GM18499 (cell line): ENCODE data around the gene ZNF335.
"Not testable (repeated sequence)": the region's sequence is repeated elsewhere in the genome, so short reads cannot be mapped to it uniquely, and the experiment has no call there.

Experiments
- ATAC-seq: cut with Tn5 transposase; IDR thresholded peaks from one replicate; pipeline ENCODE4 v1.9.1; 2021; ENCODE audit warnings: moderate number of reproducible peaks; ENCODE audit not compliant: insufficient read depth, unreplicated experiment

The ZNF335 gene

GRCh38 chr20:45956326-45956725 is 15.7 kb downstream of the ZNF335 start:
- ATAC-seq, result not testable (repeated sequence)

DNA sequence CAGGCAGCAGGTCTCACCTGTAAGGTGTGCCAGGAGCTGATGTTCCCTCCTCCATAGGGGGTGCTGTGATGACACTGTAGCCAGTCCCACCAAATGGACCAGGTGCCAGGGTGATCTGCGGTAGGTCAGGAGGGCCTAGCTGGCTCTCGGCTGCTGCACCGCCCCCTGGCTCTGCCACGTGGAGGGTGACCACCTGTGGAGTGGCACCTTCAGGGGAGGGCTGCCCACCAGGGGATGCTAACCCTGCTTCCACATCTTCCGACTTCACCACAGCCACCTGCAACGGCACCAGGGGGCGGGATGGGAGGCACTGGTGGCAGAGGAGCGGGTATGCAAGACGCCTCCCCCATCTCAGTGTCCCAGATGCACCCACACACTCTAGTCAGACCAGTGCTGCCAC is 18.3 kb downstream of the ZNF335 start:
- no peak for ATAC-seq

DNA sequence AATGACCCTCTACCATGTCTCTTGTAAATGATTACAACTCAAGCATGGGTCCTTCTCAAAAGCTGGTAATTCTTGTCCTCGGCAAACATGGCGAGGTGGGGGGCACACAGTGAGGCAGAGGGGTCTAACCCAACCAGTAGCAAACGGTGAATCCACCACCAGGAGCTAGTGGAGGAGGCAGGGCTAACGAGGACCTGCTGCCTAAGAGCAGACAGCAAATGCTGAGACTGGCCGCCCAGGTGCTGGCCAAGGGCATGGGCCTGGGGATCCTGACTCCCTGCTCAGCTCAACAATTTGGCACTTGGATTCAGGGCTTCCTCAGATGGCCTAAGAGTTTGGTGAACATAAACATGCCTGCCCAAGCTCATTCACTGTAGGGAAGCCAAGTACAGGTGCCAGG is 19.1 kb downstream of the ZNF335 start:
- no peak for ATAC-seq

DNA sequence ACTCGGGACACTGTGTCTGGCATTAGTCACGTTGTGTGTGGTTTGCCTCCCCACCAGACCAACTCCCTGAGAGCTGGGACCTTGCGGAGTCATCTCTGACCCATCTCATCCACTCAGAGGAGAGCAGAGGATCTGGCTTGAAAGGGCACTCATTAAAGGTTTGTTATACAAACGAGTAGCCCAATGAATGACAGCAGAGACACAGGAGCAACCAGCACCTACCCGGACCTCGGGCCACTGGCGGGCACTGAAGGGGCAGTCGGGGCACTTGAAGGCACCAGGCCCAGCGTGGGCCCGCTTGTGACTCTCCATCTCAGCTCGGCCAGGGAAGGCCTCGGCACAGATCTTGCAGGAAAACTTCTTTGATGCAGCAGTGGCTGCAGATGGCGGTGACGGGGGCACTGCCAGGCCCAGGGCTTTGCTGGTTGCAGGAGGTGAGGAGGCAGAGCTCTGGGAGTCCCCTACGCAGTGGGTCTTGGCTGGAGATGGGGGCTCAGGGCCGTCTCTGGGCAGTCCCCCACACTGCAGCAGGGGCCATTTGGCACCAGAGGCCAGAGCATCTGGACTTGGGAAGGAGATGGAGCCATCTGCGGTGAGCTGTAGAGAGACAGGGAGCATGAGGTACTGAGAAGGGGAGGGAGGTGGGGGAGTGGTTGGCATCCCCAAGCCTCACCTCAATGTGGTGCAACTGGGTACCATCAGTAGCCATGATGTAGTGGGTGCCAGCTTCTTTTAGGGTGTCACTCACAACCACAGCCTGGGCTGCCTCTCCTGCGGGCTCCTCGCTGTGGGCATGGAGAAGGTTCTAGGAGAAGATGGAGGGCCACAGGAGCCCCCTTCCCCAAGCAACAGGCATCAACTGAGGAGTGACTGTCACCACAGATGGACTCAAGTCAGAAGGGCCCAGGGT is 19.8 kb downstream of the ZNF335 start:
- ATAC-seq, result no peak

GRCh38 chr20:45950330-45950646 is 21.7 kb downstream of the ZNF335 start:
- ATAC-seq, result no peak

GRCh38 chr20:45949542-45950329 is 22.3 kb downstream of the ZNF335 start:
- no peak for ATAC-seq

DNA sequence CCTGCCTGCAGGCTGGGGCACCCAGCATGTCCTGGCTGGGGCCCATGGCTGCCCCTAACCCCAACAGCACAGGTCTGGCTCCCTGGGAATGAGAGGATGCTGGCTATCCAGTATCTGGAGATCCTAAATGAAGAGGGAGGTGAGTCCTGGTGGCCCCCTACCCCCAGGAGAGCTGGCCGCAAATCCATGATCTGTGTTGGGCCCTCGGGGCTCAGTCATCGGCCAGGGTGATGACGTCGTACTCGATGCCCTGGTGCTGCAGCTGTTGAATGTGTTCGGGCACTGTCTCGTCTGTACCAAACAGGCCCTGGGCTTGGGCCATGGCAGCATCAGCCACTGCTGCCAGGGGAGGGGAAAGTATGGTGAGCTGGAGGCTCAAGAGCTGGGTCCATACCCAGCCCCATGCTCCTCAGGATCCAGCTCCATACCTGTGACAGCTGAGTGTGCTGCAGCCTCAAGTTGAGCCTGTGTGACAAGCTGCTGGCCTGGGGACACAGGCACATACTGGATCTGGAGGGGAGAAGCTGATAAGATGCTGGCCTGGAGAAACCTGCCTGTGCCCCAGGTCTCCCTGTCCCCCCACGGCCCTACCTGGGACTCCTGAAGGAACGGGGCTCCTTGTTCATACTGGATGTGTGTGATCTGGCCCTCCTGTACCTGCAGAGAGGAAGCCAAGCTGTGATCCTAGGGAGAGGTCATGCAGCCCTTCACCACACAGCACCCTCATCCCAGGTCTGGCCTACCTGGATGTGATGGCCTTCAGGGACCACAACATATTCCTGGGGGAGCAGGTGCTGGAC is 23.1 kb downstream of the ZNF335 start:
- ATAC-seq, result no peak

GRCh38 chr20:45948261-45948733 is 23.7 kb downstream of the ZNF335 start:
- no peak for ATAC-seq

DNA sequence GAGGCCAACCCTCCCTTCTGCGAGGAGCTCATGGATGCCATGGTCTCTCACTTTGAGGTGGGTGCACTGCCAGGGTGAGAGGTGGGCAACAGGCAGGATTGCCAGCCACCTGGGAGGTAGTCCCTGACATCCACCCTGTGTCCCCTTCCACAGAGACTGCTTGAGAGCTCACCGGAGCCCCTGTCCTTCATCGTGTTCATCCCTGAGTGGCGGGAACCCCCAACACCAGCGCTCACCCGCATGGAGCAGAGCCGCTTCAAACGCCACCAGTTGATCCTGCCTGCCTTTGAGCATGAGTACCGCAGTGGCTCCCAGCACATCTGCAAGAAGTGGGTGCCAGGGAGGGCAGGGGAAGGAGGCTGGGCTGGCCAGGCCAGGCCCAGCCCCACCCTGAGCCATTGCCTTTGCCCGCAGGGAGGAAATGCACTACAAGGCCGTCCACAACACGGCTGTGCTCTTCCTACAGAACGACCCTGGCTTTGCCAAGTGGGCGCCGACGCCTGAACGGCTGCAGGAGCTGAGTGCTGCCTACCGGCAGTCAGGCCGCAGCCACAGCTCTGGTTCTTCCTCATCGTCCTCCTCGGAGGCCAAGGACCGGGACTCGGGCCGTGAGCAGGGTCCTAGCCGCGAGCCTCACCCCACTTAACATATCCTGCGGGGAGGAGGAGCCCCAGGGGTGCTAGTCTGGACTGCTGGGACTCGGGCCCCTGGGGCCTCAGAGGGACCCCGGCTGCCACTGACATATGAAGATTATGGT is 24.7 kb downstream of the ZNF335 start:
- no peak for ATAC-seq

DNA sequence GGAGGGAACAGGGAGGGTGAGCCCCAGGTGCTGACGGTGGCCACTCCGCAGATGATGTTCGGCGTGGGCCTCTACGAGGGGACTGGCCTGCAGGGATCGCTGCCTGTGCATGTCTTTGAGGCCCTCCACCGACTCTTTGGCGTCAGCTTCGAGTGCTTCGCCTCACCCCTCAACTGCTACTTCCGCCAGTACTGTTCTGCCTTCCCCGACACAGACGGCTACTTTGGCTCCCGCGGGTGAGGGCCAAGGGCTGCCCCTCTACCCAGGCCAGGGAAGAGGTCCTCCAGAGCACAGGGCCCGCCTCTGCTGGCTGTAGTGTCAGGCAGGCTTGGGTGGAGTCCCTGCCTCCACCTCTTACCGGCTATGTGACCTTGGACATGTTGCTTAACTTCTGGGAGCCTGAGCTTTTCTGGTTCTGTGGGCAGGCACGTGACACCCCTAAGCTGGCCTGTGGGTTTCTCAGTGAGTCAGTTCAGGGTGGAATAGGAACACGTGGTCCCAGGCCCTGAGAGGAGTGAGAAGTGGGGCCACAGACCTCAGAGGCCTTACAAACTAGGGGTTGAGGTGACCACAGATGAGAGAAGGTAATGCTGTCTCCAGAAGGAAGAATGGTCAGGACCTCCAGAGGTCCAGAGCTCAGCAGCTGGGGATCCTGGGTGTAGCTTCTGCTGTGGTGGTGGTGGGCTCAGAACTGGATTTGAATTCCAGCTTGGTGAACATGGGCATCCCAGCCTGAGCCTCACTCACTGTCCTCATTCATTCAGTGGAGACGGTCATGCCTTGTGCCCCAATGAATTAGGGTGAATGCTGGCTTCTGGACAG is 25.6 kb downstream of the ZNF335 start:
- no peak for ATAC-seq

- ATAC-seq, result no peak
Measured at GRCh38 chr20:45945678-45946148, 26.3 kb downstream of the ZNF335 start.

DNA sequence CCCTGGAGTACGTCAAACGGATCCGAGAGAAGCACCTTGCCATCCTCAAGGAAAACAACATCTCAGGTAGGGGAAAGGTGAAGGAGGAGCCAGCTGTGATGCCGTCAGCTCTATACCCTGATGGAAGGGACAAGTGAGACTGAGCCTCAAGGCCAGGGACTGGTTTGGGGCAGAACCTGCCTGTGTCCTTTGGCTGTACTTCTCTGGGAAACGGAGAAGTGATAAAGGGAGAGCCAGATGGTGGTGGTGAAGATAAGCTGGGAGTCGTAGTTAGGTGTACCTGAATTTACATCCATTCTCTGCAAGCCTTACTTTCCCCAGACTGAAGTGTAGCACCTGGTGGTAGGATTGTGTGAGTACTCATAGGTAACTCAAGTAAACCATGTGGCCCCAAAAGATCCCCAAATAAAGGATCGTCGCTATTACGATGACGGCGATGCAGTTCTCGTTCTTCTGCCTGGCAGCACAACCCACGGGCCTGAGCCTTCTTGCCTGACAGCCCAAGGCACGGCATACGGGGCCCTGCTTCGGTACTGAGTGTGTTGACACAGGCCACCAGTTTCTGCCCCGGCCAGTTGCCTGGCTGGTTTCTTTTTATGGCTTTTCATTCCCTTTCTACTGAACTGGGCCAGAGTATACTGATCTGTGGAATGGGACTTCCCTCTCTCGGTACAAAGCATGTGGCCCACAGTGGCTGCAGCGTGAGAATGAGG is 26.9 kb downstream of the ZNF335 start:
- no peak for ATAC-seq

DNA sequence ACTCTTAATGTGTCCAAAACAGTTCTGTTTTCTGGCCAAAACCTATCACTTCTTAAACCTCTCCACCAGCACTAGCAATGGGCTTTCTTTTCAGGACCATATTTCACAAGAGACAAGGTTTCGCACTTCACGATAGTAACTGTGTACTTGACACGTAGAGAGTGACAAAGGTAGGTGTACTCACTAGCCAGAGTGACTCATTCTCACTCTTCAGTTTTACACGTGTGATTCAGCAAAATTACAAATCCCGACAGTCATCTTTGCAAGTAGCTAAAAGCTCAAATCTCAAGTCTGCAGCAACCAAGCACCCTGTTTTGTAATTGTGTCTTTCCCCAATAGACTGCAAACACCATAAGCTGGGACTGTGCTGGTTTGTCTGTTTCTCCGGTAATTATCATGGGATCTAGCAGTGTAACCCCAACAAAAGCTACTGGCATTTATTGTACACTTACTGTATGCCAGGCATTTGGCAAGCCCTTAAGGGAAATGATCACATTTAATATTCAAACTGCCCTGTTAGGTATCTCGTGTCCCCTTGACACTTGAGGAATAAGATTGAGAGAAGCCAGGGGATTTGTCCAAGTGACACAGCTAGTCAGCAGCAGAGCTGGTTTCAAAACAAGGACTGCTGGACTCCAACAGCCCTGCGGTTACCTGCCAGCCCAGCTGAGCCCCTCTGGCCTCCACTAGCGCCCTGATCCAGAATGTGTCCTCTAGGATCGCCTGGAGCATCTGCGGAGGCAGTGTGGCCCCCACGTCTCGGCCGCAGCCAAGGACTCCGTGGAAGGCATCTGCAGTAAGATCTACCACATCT is 27.6 kb downstream of the ZNF335 start:
- no peak for ATAC-seq

DNA sequence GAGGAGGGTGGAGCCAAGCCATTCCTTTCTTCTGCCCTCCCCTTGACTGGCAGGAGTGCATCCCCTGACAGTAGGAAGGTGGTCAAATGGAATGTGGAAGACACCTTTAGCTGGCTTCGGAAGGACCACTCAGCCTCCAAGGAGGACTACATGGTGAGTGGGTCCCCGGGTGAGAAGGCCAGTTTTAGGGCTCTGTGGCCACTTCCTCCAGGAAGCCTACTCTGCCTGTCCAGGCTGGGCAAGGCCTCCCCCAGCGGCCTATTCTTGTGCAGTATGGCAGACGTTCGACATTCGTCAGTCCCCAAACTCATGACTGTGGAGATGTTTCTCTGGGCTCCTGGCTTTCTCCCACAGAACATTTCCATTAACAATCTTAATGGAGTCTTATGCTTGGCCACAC is 28.4 kb downstream of the ZNF335 start:
- no peak for ATAC-seq

DNA sequence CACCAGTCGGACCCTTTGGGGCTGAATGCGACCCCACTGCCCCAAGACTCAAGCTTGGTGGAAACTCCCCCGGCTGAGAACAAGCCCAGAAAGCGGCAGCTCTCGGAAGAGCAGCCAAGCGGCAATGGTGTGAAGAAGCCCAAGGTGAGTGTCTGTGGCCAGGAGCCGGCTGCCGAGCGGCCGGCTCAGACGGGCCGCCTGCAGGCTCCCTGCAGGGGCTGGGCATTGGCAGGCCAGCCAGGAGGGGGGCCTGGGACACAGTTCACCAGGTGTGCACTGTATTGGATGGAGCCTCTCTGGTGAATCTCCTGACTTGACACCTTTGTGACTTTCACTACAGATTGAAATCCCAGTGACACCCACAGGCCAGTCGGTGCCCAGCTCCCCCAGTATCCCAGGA is 31.5 kb downstream of the ZNF335 start:
- ATAC-seq, result no peak

GRCh38 chr20:45940053-45940452 is 31.9 kb downstream of the ZNF335 start:
- no peak for ATAC-seq

DNA sequence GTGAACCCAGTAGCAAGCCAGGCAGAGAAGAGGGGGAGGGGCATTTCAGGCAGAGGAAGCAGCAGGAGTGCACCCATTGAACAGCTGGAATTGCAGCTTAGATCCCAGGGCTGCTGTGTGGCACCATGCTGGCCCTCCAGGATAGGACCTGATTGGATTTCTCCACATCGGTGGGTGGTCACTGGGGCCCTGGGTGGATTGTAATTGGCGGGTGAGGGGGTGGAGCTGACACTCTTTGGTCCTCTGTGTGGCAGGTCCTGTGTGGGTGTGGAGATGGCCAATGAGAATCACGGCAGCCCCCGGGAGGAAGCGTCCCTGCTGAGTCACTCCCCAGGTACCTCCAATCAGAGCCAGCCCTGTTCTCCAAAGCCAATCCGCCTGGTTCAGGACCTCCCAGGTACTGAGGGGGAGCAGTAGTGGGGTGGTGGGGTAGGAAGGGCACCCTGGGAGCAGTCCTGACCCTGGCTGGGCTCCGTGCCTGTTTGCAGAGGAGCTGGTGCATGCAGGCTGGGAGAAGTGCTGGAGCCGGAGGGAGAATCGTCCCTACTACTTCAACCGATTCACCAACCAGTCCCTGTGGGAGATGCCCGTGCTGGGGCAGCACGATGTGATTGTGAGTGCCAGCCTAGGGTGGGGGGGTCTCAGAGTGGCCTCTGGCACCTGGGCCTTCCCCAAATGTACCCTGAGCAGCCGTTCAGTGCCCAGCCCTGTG is 33.1 kb downstream of the ZNF335 start:
- no peak for ATAC-seq
